ENCODE results near the gene HSPH1. TPM values are rescaled to one million over a fixed set of nuclear protein-coding genes. Genes with fewer than 3 reads are reported as not detected.

Gene HSPH1
- total RNA-seq, 3 donors from 2014 or later, result 24.3 to 80.0 (median 44.0) TPM

DNA sequence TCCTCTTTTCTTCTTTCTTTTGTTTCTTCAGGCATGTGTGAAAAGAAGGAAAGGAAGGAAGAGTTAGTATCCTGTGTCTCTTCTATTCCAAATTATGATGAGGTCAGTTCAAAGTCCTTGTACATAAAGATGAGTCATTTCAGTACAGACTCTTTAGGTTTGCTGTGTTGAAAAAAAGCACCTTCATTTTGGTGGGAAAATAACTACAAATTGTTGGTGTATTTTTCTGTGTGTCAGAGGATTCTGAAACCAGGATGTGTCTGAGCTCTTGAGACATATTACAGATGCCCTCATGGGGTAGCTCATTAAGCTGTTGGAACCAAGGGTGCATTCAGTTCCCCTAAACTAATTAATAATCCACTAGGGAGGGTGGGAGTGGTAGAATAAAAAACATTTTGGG, 5.8 kb upstream of the HSPH1 start:
- no peak overlapping the region for H3K4me3 ChIP-seq
- ATAC-seq (peak; percentile 32), DNase-seq (no peak)
- no peaks in the 10 kb centered on the region for H3K36me3 ChIP-seq (ENCODE audit: low read depth)
- TF ChIP-seq CTCF (IDR thresholded peaks at IDR 0.05), result no peak
- H3K4me1 ChIP-seq (ENCODE audit: low read depth), result peaks cover 9% of the 10 kb centered on the region
- no peaks in the 10 kb centered on the region for H3K9me3 ChIP-seq
- intact Hi-C loops (cut with DNase I, micrococcal nuclease), result no loop called here

DNA sequence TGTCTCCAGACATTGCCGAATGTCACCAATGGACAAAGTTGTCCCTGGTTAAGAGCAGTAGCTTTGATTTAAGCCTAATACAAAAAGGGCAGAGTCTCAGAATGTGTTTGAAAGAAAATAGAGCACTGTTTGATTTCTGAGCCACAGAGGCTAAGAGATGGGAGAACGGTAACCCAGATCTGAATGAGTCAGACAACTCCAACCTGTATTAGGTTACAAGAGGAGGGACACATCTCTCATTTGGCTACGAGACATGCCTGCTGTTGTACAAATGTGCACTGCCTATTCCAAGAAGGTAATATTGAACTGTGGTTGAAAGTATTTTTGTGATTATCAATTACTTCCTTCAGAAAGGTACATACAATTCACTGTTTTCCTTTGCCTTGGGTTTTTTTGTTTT, 4.9 kb upstream of the HSPH1 start:
- no peak overlapping the region for H3K4me3 ChIP-seq
- intact Hi-C loops (cut with DNase I, micrococcal nuclease), result no loop called here
- no peaks in the 10 kb centered on the region for H3K9me3 ChIP-seq
- no peak for ATAC-seq
- H3K4me1 ChIP-seq (ENCODE audit: low read depth), result peaks cover 9% of the 10 kb centered on the region
- DNase-seq, result no peak
- H3K36me3 ChIP-seq (ENCODE audit: low read depth), result no peaks in the 10 kb centered on the region
- TF ChIP-seq CTCF (IDR thresholded peaks at IDR 0.05), result no peak

DNA sequence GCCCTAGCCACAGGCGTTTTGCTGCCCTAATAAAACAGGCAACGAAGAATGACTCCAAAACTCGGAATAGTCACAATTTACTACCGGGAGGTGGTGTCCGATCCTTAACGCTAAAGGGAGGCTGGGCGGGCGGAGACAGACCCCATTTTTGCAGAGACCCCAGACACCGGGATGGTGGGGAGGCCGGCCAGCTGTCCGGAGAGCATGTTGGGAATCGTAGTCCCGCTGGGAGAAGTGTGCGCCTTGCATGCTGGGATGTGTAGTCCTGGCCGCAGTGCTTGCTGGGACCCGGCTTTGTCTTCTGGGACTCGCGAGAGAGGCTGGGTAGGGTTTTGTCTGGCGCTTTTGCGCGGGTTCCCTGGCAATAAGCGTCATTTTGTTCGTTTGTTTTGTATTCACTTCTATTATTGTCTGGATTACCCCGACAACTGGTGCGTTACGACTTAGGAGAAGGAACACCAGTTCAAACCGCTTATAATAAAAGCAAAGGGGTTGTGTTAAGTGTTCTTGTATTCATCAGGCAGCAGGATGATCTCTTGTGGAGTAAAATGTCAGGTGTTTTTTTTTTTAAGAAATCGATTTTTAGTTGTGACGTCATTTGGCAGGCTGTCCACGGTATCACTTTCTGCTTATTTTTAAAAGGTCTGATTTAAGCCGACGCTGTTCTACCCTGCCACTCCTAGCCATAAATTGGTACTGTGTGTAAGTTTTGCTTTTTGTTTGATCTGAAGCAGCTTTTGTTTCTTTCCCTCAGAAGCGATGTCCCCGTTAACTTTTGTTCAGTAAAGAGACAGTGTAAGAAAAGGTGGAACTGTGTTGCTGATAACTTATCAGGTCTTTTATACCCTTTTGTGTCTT, 676 bp upstream of the HSPH1 start:
- TF ChIP-seq CTCF (IDR thresholded peaks at IDR 0.05), result no peak
- H3K36me3 ChIP-seq (ENCODE audit: low read depth), result no peaks in the 10 kb centered on the region
- DNase-seq, result peak; percentile 95 to 98 (median 98)
- H3K9me3 ChIP-seq, result no peaks in the 10 kb centered on the region
- H3K4me1 ChIP-seq (ENCODE audit: low read depth), result peaks cover 19% of the 10 kb centered on the region
- ATAC-seq, result peak; percentile 95
- H3K4me3 ChIP-seq, result peak overlapping the region; percentile 73
- intact Hi-C loops (cut with DNase I, micrococcal nuclease), result no loop called here

DNA sequence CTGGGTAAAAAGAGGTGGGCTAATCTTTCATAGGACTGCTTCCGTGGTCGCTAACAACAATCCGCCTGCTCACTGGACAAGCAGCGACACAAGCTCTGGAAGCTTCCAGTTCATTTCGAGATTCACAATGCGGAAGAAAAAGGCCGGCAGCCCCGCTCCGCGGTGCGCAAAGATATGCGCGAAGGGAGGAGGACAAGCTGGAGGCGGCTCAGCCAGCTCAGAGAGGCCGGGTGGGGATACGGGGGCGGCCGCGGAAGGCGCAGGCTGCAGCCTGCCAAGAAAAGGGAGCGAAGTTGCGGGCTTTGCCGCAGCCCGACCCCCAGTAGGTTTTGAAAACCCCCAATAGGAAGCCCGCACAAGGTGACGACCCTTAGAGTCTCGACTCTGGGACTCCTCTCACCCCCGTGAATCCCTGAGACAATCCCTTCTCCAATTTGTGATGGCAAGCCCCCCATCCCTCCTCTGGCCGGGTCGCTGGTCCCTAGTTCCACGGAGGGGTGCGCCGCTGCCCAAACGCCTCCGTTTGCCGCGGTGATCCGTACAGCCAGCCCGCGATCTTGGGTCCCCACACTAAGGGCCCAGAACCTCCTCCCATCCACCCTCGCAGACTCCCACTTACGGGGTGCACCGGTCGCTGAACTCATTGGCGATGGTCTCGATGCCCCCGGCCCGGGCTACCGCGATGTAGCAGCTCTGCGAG, 697 bp downstream of the HSPH1 start:
- no peaks in the 10 kb centered on the region for H3K36me3 ChIP-seq (ENCODE audit: low read depth)
- TF ChIP-seq CTCF (IDR thresholded peaks at IDR 0.05), result no peak
- DNase-seq (peak; percentile 76 to 84 (median 80)), ATAC-seq (peak; percentile 32)
- peaks cover 19% of the 10 kb centered on the region for H3K4me1 ChIP-seq (ENCODE audit: low read depth)
- peak overlapping the region; percentile 73 for H3K4me3 ChIP-seq
- intact Hi-C loops (cut with DNase I, micrococcal nuclease), result no loop called here
- no peaks in the 10 kb centered on the region for H3K9me3 ChIP-seq

DNA sequence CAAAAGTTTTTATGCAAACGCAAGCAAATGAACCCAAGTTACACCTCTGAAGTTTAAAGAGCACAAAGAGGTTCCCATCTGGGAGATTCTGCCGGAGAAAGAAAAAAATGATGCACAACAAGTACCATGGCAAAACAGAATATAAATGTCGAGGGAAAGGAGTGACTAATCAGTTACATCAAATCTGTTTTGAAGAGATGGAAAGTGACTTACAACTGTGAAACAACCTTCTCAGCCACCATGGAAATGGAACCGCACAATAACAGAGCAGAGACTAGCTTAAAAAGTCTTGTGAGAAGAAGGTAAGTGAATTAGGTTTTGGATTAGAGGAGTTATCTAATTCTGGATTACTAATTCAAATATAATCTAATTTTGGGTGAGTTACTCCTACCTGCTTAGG, 2.4 kb downstream of the HSPH1 start:
- DNase-seq (no peak), ATAC-seq (no peak)
- intact Hi-C loops (cut with DNase I, micrococcal nuclease), result no loop called here
- Histone ChIP-seq H3K36me3 (ENCODE audit: low read depth) (no peaks in the 10 kb centered on the region), H3K4me3 (no peak overlapping the region), H3K9me3 (no peaks in the 10 kb centered on the region), H3K4me1 (ENCODE audit: low read depth) (peaks cover 19% of the 10 kb centered on the region)
- no peak for TF ChIP-seq CTCF (IDR thresholded peaks at IDR 0.05)

All from mucosa of descending colon (tissue), 3 donors.